AG09319 (cell line): ENCODE measurements around the gene LGR6.

ENCODE experiments used
- DNase-seq: peaks from one replicate; pipeline ENCODE4 v3.0.0-alpha.2; 2010; ENCODE audit warnings: low read depth; ENCODE audit errors: extremely low read depth
- CTCF ChIP-seq: IDR thresholded peaks from 2 replicates; pipeline ENCODE4 v1.5.1; 2011; ENCODE audit warnings: low read depth, mild to moderate bottlenecking, inconsistent platforms, low read length, moderate library complexity

LGR6 gene

GRCh38 chr1:202365092-202365815 is 171.7 kb downstream of the LGR6 start:
- TF ChIP-seq CTCF, result no peak
- DNase-seq, result no peak

- peak; percentile 40 for DNase-seq
- no peak for TF ChIP-seq CTCF
These were observed 173.7 kb downstream of the LGR6 start for GRCh38 chr1:202367271-202367670.
